NOMO-1 (cell line): ENCODE measurements around the gene LINS1.

ENCODE experiments used
- DNase-seq, 2 experiments: peaks; one replicate each; lab custom pipeline; 2025; ENCODE audit not compliant: unreplicated experiment in 2 of 2; lab: John Stamatoyannopoulos, UW

LINS1 gene

DNA sequence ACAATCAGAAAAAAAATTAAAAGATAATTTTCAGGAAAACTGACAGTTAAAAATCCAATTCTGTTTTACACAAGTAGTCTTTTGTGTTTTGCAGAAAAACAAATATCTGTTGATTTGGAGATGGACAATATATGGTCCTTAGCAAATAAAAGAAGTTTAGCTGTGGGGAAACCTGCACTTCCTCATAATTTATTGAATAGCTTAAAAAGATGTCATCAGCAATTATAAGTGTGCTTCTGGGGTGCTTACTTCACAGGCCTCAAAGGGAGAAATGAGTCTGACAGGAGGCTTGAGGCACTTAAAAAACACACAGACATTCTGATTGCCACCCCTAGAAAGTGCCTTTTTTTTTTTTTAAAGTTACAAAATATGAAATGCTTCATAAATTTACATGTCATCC is 41.7 kb downstream of the LINS1 start:
- peak; percentile 45 to 74 for DNase-seq

DNA sequence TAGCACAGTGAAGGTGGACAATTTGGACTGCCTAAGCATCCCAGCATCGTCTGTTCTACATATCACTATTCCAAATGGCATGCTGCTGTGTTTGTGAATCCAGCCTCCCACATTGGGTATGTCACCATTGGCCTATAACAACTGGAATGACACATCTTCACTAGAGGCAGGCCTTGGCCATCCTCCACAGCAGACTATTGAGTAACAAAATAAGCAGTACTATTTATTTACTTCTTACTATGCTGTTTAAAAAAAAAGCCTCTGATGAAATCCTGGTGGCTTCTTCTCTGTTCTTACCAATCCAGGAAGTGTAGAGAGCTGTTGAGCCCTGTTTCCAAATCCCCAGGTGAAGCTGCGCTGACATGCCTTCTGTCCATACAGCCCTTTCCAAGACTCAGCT is 42.7 kb downstream of the LINS1 start:
- peak; percentile 88 to 90 for DNase-seq

DNA sequence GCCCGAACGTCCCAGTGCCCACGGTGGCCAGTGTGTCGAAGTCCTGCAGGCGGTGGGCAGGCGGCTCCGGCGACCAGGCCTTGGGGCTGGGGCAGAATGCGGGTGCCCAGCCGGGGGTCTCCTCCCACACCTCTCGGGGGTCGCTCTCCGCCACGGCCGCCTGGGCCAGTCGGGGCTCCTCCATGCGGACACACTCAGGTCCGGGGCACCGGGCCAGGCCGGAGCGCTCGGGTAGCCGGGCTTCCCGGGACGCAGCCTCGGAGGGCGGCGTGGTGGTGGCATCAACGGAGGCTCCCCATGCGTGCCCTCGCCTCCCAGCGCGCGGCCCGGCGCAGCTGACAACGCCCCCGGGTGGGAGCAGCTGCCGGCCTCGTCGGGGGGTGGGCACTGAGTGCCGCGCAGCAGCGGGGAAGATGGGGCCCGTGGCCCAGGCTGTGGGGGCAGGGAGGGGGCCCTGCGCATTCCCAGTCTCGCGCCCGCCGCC is 43.2 kb downstream of the LINS1 start:
- DNase-seq, result no peak

DNA sequence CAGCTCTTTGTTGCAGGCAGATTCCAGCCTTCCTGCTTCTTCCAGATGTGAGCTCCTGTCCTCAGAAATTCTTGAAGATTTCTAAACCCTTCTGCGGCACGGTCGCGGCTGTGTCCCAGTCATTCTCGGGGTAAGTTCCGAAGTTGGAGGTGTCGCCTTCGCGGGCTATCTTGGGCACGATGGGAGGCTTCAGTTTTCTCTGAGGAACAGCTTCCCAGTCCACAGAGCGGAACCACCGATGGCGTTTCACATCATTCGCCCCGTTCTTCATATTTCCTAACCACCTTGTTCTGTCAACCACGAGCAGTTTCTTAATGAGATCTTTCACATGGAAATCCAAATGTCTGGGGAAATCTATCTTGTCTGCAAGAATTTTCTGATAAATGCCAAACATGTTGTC is 48.5 kb downstream of the LINS1 start:
- DNase-seq, result no peak

DNA sequence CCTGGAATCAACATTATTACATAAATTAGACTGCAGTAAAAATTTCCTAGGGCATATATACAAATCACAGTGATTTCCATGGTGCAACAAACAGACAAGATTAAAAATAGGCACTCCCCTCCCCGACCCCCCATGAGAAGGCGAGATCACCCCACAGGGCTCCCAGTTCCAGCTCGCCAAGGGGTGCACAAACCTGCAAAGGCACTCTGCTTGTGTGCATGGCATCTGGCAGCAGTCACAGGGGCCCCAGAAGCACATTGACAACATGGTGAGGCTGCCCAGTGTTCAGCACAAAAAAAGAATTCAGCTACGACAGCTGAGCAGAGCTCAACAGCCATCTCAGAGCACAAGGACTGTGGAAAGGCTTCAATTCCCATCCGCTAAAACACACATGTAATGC is 54.0 kb downstream of the LINS1 start:
- DNase-seq, result no peak

DNA sequence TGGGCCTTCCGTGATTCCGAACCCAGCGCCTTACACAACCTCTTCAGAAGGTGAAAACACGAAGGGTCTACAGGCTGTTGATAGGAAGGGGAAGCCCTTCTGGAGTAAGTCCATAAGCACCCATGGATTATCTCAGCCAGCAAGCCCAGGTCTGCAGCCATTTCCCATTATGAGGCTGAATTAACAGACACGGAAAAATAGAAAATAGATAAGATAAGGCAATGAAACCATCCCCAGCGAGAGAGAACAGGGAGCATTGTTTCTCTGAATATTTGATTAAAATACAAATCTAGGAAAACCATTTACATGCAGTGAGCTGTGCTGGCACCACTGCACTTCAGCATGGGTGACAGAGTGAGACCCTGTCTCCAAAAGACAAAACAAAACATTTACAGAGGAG is 57.0 kb downstream of the LINS1 start:
- no peak for DNase-seq

DNA sequence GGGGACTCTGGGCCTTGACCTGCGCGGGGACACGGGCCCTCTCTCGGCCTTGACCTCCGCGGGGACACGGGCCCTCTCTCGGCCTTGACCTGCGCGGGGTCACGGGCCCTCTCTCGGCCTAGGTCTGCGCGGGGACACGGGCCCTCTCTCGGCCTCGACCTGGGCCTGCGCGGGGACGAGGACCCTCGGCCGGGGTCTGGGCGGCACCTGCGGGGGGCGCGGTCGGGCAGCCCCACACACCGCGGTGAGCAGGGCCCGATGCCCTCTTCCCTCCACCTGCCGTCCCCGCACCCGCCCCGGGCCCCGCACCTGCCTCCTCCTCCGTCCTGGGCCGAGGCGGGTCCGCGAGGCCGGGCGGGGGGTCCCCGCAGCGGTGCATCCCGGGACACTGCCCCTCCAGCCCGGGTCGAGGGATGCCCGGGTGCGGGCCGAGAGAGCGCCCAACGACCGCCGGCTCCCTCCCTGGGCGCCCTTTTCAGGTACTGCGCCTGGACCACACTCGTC is 57.6 kb downstream of the LINS1 start:
- DNase-seq, result no peak

DNA sequence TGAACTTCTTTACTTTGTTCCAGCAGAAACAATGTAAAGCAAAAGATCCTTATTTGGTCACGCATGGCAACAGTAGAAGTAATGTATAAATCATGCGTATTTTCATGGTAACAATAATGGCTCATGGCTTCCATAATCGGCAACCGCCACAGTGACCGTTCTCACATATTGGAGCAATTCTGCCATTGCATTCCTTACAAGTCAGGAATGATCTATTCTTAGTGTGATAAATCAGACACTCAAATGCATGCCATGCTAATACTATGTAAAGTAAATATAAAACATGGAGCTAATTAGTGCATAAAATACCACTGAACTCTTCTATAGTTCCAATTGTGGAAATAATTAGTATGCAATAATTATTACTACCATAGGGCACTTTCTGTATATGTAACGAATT is 59.7 kb downstream of the LINS1 start:
- no peak for DNase-seq

DNA sequence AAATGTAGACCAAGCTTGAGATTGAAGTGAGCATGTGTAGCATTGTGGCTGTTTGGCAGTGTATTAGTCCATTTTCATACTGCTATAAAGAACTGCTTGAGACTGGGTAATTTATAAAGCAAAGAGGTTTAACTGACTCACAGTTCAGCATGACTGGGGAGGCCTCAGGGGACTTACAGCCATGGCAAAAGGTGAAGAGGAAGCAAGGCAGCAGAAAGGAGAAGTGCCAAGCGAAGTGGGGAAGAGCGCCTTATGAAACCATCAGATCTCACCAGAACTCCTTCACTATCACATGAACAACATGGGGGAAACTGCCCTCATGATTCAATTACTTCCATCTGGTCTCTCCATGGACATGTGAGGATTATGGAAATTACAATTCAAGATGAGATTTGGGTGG is 64.7 kb downstream of the LINS1 start:
- peak; percentile 87 to 96 for DNase-seq

DNA sequence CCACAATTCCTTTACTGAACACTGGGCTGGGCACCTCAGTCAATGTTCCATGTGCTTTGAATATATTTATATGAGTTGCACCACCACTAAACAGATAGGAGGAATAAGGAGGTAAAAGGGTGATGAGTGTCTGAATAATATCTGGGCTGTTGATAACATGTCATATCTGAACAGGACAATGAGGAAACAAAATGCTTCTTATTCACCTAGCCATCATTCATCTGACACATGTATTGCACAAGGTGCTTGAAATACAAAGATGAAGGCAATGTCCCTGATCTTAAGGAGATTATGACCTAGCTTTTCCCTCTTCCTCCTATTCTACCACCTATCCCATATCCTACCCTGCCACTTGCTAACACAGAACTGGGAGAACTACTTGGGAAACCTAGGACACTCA is 65.3 kb downstream of the LINS1 start:
- DNase-seq, result peak in 1 of 2 experiments; percentile 38

DNA sequence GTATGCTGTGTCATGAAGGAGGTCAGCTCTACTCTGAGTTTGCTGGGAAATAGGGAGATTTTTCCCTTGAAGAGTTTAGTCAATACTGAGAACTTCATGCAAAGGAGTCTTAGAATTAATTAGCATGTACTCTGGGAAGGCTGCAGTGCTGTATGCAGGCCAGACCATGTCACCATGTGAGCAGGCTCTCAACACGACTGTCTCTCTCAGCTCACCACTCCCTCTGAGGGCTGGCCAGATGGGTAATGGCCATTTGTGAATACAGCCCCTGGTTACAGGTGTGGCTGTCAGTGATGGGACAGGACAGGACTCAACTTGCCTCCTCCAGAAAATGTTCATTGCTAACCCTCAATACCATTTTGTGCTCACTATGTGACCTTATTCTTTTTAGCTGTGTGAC is 68.1 kb downstream of the LINS1 start:
- no peak for DNase-seq

DNA sequence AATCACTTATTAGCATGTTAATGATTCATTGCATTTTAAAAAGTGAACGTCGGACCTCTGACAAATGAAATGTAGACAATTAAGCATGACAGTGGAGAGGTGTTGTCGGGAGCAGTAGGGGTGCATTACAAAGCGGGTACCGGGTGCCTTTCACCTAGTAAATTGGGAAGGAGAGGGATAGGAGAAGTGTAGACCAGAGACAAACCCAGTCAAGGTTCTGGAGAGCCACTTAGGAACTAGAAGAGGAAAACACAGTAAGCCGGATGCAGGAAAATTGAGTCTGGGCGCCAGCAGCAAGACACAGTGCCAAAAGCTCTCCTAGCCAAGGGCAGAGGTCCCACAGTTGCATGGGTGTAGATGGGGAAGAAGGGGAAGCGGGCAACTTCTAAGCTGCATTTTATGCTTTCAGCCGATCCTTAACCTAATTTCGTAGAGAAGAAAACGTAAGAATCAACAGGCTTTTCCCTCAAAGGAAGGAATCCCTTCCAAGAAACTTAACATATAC is 70.1 kb downstream of the LINS1 start:
- no peak for DNase-seq

DNA sequence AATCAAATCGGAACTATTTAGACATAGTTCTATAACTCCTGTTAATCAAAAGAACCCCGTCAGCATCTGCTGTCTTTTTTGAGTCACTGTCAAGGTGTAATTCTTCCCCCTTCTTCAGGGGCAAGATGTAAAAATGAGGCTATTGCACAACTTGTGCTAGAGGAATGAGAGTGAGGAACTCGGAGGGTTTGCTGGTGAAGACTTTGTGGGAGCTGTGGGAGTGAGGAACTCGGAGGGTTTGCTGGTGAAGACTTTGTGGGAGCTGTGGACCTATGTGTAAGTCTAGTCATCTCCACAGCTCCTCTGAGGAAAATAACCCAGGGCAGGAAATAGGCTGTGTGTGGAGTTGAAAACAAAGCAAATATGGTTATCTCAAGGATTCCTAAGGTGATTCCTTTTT is 70.8 kb downstream of the LINS1 start:
- no peak for DNase-seq

DNA sequence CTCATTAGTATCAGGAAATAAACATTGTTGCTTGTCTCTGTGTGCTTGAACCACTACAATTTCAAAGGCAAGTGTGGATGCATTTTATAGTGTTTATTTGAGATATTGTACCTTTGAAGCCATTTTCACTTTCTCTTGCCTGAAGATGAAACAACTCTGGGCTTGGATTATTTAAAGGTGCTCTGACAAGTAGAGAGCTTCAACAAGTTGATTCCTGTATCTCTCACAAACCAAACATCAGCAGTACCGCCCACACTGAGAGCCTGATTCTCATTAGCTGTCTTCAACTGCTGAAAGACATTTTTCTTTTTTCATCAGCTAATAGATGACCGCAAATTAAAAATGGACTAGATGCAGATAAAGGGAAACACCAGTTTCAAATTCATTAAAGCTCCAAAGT is 72.4 kb downstream of the LINS1 start:
- DNase-seq, result no peak

DNA sequence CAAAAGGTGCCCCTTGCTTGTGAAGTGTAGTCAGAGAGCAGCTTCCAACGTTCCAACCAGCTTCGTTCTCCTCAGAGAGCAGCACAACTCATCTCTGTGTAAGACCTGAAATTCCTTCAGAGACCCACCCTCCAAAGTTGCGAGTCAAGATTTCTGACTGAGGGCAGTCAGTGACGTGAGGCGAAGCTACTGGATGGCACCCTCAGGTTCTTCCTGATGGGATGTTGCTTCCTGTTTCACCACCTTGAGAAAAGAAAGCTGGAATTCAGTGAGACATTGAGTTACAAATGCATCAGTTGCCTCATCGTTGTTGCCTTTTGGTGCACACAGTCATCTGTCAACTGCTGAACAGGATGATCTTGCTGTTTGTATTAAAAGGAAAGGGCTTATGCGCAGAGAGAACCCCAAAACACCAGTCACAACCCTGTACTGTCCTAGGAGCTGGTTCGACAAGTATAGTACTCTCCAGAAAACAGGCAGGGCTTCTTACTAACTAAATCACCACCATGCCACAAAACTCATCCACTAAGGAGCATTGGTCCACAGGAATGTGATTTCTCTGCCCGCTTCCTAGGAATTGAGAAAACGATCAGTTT is 73.1 kb downstream of the LINS1 start, which contains the start of gene CERS3:
Gene CERS3, minus strand, starts transcription at position 118 of the 596 bp plus-strand sequence. CDS start 27,101 bp downstream, outside the sequence.
- DNase-seq, result no peak

DNA sequence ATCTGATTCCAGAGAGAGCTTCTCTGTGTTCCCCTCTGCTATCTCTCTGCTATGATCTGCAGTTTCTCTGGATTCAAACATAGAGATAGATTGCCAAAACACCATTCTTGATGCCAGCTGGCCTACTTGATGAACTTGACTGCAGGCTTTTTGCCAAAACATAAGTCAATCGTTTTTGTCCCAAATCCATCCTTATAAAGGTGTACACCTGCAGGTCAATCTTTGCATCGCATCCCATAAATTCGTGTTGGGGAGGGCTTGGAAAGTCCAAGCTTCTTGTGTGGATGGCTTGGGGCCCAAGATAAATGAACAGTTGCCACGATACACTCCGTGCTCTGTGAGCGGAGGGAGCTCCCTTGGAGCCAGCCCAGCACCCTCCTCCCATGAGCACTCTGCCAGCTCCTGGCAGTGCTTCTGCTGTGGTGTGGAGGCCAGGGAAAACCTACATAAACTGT is 75.9 kb downstream of the LINS1 start:
- no peak for DNase-seq

DNA sequence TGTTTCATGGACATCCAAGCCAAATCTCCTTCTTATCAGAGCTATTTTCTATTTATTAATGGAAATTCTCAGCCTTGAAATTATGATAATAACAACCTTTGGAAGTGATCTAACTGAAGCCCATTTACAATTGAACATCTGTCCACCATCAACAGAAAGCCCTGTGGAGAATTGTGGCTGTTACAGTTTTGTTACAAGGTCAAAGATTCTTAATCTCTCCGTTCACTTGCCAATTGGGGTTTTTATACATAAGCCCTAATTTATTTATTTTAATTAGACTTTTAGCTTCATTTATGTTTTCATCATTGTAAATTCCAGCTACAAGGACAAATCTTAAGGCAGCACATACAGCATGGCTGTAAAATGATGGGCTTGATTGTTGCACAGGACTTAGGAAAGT is 76.5 kb downstream of the LINS1 start:
- DNase-seq, result no peak

DNA sequence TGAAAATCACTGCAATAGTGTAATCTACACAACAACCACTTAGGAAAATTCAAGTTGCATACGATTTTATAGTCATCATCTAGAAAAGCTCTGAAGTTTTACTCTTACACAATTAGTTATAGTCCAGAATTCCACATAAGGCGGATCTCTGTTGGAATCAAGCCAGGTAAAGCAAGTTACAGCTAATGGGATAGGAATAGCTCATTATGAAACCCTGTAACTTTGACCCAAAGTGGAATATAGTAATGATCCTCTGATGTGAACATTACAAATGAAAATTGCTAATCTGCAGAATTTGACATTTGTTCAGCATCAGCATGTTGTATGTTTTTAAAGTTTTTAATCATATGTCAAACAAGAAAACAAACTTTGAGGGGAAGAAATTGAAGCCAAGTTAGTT is 77.7 kb downstream of the LINS1 start:
- DNase-seq, result no peak

DNA sequence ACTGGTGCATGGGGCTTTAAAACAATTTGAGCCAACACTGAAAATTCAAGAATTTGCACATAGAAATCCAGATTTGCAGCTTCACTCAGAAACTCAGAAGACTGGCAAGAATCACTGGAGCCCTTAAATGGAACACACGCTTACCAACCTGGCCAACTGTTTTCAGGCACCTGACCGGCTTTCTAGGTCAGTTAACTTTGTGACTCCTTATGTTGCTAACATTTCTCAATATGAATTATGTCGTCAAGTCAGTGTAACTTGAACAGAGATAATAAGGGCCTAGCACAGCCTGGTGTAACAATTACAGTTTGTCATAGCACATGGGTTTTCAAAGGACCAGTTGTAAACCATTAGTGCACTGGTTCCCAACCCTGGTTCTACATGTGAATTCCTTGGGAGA is 80.1 kb downstream of the LINS1 start:
- peak in 1 of 2 experiments; percentile 67 for DNase-seq

DNA sequence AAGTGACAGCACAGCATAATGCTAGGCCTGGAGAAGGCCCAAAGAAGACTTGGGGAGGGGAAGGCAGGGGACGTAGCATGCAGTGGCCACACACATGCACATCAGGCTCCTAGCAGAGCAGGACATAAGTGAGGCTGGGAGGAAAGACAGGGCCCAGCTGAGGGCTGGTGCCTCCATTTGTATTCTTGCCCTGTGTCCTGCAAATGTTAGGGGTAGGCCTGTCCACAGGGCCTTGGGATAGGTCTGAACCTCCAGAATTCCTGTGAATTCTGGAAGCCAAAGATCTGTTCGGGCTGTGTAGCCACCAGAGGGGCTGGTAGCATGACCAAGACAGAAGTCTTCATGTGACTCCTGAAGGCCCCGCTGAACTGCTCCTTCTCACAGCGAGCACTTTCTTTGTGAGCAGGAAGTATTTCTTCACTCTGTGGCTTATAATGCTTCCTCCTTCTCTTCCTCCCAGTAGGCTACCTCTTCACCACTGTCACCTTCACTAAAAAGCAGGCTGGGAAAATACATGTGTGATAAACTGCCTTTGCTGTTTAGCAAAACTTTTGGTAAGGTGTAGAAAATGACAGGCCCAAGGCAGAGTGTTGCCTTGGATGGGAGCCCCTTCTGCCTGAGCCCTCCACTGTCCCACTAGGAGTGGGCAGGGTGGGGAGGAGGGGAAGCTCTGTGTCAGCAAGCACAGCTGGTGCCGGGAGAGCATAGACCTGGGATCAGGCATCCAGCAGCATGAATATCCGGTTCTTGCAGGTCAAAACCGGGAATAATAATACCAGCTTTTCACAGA is 81.7 kb downstream of the LINS1 start:
- peak; percentile 46 to 71 for DNase-seq

DNA sequence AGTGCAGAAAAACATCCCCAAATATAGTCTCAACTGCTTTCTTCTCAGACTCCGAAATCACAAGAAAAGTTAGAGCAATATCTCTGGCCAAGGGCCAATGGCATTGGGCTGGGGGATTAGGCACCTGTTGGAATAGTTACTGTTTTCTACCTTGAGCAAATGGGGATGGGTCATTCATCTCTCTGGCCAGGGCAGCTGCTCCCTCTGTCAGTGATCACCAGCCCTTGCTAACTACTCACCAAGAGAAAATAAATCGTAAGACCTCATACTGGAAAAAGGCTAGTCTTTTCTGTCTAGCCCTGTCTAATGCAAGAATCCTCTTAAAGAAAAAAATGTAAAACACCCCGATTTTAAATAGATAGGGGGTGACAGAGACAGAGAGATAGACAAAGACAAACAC is 84.1 kb downstream of the LINS1 start:
- no peak for DNase-seq
